Brain microvascular endothelial cell (primary cell): ENCODE results near the gene KANSL1.

Source experiments
- DNase-seq: peaks from one replicate; pipeline ENCODE4 v3.0.0-alpha.2; 2020
- H3K27ac ChIP-seq: fragments of 250-450 bp; sonication (Bioruptor Pico); 2 replicates; pipeline ENCODE4 v1.5.1; 2020; ENCODE audit warnings: mild to moderate bottlenecking, moderate library complexity
- H3K27me3 ChIP-seq: fragments of 250-450 bp; sonication (Bioruptor Pico); replicated peaks from 2 replicates; pipeline ENCODE4 v1.5.1; 2020; ENCODE audit warnings: mild to moderate bottlenecking
- H3K36me3 ChIP-seq: fragments of 250-450 bp; sonication (Bioruptor Pico); replicated peaks from 2 replicates; pipeline ENCODE4 v1.5.1; 2020; ENCODE audit warnings: mild to moderate bottlenecking
- H3K4me3 ChIP-seq: 2 replicates; pipeline ENCODE4 v1.5.1; 2011; ENCODE audit warnings: low read depth, mild to moderate bottlenecking, control low read depth, low read length, moderate library complexity
- in situ Hi-C: cut with HindIII; loops from 2 replicates; pipeline ENCODE4 v1.10.0; 2017; ENCODE audit warnings: low sequenced_read_pairs, low pct_ligation_motif_present
- TF ChIP-seq, protein P1 (sequence below): IDR thresholded peaks from 2 replicates; pipeline ENCODE4 v1.5.1; 2011; ENCODE audit warnings: low read depth, mild to moderate bottlenecking, moderate library complexity, low read length, control low read depth, inconsistent platforms; ENCODE audit errors: missing control alignments

Gene KANSL1

DNA sequence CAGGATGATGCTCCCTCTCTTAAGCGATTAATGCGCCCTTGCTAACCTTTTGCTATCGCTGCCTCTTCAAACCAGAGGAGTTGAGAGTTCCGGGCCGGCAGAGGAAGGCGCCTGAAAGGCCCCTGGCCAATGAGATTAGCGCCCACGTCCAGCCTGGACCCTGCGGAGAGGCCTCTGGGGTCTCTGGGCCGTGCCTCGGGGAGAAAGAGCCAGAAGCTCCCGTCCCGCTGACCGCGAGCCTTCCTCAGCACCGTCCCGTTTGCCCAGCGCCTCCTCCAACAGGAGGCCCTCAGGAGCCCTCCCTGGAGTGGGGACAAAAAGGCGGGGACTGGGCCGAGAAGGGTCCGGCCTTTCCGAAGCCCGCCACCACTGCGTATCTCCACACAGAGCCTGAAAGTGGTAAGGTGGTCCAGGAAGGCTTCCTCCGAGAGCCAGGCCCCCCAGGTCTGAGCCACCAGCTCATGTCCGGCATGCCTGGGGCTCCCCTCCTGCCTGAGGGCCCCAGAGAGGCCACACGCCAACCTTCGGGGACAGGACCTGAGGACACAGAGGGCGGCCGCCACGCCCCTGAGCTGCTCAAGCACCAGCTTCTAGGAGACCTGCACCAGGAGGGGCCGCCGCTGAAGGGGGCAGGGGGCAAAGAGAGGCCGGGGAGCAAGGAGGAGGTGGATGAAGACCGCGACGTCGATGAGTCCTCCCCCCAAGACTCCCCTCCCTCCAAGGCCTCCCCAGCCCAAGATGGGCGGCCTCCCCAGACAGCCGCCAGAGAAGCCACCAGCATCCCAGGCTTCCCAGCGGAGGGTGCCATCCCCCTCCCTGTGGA, 210.2 kb downstream of the KANSL1 start:
- no peaks in the 10 kb centered on the region for H3K27me3 ChIP-seq
- no peaks in the 10 kb centered on the region for H3K36me3 ChIP-seq
- H3K4me3 ChIP-seq: no peak overlapping the region
- no peak for DNase-seq
- TF ChIP-seq, protein P1, sequence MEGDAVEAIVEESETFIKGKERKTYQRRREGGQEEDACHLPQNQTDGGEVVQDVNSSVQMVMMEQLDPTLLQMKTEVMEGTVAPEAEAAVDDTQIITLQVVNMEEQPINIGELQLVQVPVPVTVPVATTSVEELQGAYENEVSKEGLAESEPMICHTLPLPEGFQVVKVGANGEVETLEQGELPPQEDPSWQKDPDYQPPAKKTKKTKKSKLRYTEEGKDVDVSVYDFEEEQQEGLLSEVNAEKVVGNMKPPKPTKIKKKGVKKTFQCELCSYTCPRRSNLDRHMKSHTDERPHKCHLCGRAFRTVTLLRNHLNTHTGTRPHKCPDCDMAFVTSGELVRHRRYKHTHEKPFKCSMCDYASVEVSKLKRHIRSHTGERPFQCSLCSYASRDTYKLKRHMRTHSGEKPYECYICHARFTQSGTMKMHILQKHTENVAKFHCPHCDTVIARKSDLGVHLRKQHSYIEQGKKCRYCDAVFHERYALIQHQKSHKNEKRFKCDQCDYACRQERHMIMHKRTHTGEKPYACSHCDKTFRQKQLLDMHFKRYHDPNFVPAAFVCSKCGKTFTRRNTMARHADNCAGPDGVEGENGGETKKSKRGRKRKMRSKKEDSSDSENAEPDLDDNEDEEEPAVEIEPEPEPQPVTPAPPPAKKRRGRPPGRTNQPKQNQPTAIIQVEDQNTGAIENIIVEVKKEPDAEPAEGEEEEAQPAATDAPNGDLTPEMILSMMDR: no peak
- no peak overlapping the region for H3K27ac ChIP-seq
- in situ Hi-C loops: no loop called here

DNA sequence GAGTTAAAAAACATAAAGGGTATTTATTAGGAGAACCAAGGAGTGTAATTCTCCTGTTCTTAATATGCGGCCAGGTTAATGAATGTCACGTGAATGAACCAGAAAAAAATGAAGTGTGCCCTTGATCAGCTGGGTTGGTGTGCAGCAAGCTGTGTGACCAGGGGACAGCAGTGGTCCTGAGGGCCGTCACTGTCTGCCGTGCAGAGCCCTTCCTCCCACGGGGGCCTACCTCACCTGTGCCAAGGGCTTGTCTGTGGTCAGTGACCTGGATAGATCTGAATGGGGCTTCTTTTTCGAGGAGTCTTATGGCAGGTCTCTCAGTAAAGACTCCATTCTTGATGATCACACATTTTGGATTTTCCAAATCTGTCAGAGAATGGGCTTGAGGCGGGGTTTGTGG, 211.9 kb downstream of the KANSL1 start:
- DNase-seq: no peak
- H3K36me3 ChIP-seq: no peaks in the 10 kb centered on the region
- no peaks in the 10 kb centered on the region for H3K27me3 ChIP-seq
- H3K4me3 ChIP-seq: no peak overlapping the region
- in situ Hi-C loops: no loop called here
- H3K27ac ChIP-seq: no peak overlapping the region
- TF ChIP-seq, protein P1: no peak

DNA sequence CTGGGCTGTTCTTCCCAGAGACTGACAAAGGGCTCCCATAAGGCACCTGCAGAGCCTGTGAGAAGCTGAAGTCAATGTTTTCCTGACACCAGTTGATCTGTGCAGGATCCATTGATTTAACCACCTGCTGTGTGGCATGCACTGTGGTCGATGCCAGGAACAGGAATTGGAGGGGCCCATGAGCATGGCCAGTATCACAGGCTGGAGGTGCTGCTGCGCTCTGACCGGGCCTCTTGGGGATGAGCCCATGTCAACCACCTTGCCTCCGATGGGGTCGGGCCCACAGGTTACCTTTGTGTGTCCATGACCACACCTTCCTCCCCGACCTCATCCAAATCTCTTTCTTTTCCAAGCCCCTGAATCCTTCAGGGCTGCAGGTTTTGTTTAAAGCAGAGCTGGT, 212.4 kb downstream of the KANSL1 start:
- H3K36me3 ChIP-seq: no peaks in the 10 kb centered on the region
- H3K27me3 ChIP-seq: no peaks in the 10 kb centered on the region
- TF ChIP-seq, protein P1: no peak
- no peak for DNase-seq
- in situ Hi-C loops: no loop called here
- no peak overlapping the region for H3K4me3 ChIP-seq
- no peak overlapping the region for H3K27ac ChIP-seq
